Measurements from ENCODE around the gene UACA. TPM values are rescaled to one million over a fixed set of nuclear protein-coding genes. Genes with fewer than 3 reads are reported as not detected.

The UACA gene
- total and polyA plus RNA-seq, 4 donors: 59.6 to 185 (median 123) TPM

DNA sequence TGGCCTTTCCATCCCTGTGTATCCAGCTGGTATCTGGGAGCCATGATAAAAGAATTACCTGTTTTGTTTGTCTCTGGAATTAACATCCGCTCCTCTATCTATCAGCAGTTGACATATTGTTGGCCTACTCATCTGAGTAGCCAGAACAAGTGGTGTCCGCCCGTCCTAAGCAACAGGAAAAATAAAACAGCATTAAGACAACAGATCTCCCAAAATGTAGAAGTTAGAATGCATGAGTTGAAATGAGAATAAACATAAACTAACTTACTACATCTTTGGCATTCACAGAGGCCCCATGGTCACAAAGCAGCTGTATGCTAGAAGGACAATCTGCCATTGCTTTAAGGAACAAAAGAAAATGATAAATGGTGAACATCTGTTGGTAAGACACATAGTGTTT, 75.9 kb downstream of the UACA start:
- no peaks in the 10 kb centered on the region for H3K27me3 ChIP-seq (ENCODE audit: control insufficient read depth in 1 of 2, insufficient read depth in 2 of 2, low read length in 1 of 2)
- no peak overlapping the region for H3K27ac ChIP-seq (ENCODE audit: low read depth in 1 of 2, low read length in 2 of 2)
- H3K4me3 ChIP-seq (ENCODE audit: low read length in 2 of 2): no peak overlapping the region
- ATAC-seq (ENCODE audit: low FRiP score): no peak
- no peaks in the 10 kb centered on the region for H3K36me3 ChIP-seq (ENCODE audit: control insufficient read depth in 1 of 2, insufficient read depth in 2 of 2, low read length in 1 of 2)
- 90% methylated on average over 3 of the region's 3 CpGs for WGBS, 2 donors
- no peak for DNase-seq
- H3K4me1 ChIP-seq (ENCODE audit: control insufficient read depth in 1 of 2, insufficient read depth in 2 of 2, low read length in 2 of 2): no peaks in the 10 kb centered on the region
- no peaks in the 10 kb centered on the region for H3K9me3 ChIP-seq (ENCODE audit: control insufficient read depth, low read length)
- intact Hi-C loops (cut with DNase I): no loop called here

DNA sequence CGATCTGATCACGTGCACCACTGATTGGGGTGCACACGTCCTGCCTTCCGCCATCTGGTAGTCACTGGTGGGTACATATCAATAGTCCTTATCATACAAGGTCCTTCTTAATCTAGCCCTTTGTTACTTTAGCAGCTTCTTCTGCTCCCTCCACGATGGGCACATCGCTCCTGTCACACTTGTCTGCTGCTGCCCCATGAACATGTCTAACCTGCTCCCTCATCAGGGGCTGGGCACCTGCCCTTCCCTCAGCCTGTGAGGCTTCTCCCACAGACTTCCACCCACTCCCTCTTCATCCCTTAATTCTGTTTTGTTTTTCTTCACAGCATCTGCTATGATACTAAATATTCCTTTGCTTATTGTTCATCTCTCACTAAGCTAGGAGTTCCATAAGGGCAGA, 82.5 kb downstream of the UACA start:
- WGBS, 2 donors: 83 to 87% methylated on average over 6 of the region's 6 CpGs
- no peak overlapping the region for H3K27ac ChIP-seq (ENCODE audit: low read depth in 1 of 2, low read length in 2 of 2)
- no peaks in the 10 kb centered on the region for H3K4me1 ChIP-seq (ENCODE audit: control insufficient read depth in 1 of 2, insufficient read depth in 2 of 2, low read length in 2 of 2)
- intact Hi-C loops (cut with DNase I): loop anchor here (2.0 kb wide), 2 partner anchors 128 to 132 kb away; no protein-coding TSS in a partner anchor
- H3K27me3 ChIP-seq (ENCODE audit: control insufficient read depth in 1 of 2, insufficient read depth in 2 of 2, low read length in 1 of 2): no peaks in the 10 kb centered on the region
- H3K4me3 ChIP-seq (ENCODE audit: low read length in 2 of 2): no peak overlapping the region
- ATAC-seq (ENCODE audit: low FRiP score) (no peak), DNase-seq (no peak)
- no peaks in the 10 kb centered on the region for H3K9me3 ChIP-seq (ENCODE audit: control insufficient read depth, low read length)
- no peaks in the 10 kb centered on the region for H3K36me3 ChIP-seq (ENCODE audit: control insufficient read depth in 1 of 2, insufficient read depth in 2 of 2, low read length in 1 of 2)

DNA sequence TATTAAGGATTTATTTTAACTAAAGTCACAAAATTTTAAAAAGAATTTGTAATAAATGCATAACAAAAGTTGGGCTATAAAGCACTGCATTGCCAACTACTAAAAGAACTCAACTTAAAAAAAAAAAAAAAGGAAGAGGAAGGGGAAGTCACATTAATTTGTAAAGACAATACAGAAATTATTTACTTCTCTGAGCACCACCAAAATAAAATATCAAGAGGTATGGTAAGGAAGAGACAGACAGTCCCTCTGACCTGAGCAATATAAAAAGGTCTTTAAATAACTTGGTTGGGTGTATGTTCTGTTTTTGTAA, 83.5 kb downstream of the UACA start:
- intact Hi-C loops (cut with DNase I): loop anchor here (2.0 to 10.0 kb wide), 4 partner anchors 45 to 195 kb away; no protein-coding TSS in a partner anchor
- H3K9me3 ChIP-seq (ENCODE audit: control insufficient read depth, low read length): no peaks in the 10 kb centered on the region
- H3K27me3 ChIP-seq (ENCODE audit: control insufficient read depth in 1 of 2, insufficient read depth in 2 of 2, low read length in 1 of 2): no peaks in the 10 kb centered on the region
- no peaks in the 10 kb centered on the region for H3K4me1 ChIP-seq (ENCODE audit: control insufficient read depth in 1 of 2, insufficient read depth in 2 of 2, low read length in 2 of 2)
- H3K36me3 ChIP-seq (ENCODE audit: control insufficient read depth in 1 of 2, insufficient read depth in 2 of 2, low read length in 1 of 2): no peaks in the 10 kb centered on the region
- H3K27ac ChIP-seq (ENCODE audit: low read depth in 1 of 2, low read length in 2 of 2): no peak overlapping the region
- ATAC-seq (ENCODE audit: low FRiP score) (no peak), DNase-seq (no peak)
- H3K4me3 ChIP-seq (ENCODE audit: low read length in 2 of 2): no peak overlapping the region

DNA sequence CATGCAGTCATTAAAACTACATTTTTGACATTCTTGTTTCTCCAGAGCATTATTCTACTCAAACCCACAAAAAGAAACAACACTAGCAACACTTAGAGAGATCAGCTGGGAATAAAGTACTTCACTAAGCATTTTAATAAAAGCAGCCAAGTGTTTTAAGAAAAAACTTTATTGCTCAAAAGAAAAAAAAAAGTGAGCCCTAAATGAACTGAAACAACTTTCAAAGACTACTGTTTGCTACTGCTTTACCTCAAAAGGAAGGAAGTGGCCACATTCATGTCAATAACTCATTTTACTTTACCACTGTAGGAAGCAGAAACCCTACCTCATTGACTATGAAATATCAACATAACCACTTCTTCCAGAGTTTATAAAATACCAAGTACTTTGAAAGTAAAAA, 91.3 kb downstream of the UACA start:
- no peak overlapping the region for H3K27ac ChIP-seq (ENCODE audit: low read depth in 1 of 2, low read length in 2 of 2)
- H3K4me1 ChIP-seq (ENCODE audit: control insufficient read depth in 1 of 2, insufficient read depth in 2 of 2, low read length in 2 of 2): peaks cover 0 to 2% of the 10 kb centered on the region in 2 donors
- peaks cover 3% of the 10 kb centered on the region in 2 donors for H3K36me3 ChIP-seq (ENCODE audit: control insufficient read depth in 1 of 2, insufficient read depth in 2 of 2, low read length in 1 of 2)
- H3K9me3 ChIP-seq (ENCODE audit: control insufficient read depth, low read length): no peaks in the 10 kb centered on the region
- no peak for DNase-seq
- H3K4me3 ChIP-seq (ENCODE audit: low read length in 2 of 2): no peak overlapping the region
- ATAC-seq (ENCODE audit: low FRiP score): no peak
- no peaks in the 10 kb centered on the region for H3K27me3 ChIP-seq (ENCODE audit: control insufficient read depth in 1 of 2, insufficient read depth in 2 of 2, low read length in 1 of 2)
- intact Hi-C loops (cut with DNase I): loop anchor here (10.0 kb wide), 2 partner anchors 53 to 203 kb away; no protein-coding TSS in a partner anchor

DNA sequence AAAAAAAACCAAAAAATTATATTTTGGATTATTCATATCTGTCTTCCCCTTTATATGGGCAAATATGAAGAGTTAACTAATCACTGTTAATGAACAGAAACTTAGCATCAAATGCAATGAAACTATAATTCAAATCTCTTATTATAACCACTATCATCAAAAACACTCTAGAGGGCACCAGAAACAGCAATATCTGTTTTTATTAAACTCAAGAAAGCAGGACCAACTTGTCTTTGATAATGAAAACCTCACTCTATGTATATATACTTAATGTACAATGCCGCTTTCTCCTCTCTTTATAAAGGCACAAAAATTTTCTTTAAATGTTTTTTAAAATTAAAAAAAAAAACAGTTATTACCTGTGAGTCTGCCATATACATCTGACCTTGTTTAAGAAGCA, 92.7 kb downstream of the UACA start:
- Histone ChIP-seq H3K4me3 (ENCODE audit: low read length in 2 of 2) (no peak overlapping the region), H3K27ac (ENCODE audit: low read depth in 1 of 2, low read length in 2 of 2) (no peak overlapping the region), H3K4me1 (ENCODE audit: control insufficient read depth in 1 of 2, insufficient read depth in 2 of 2, low read length in 2 of 2) (peaks cover 0 to 6% of the 10 kb centered on the region in 2 donors), H3K27me3 (ENCODE audit: control insufficient read depth in 1 of 2, insufficient read depth in 2 of 2, low read length in 1 of 2) (no peaks in the 10 kb centered on the region), H3K36me3 (ENCODE audit: control insufficient read depth in 1 of 2, insufficient read depth in 2 of 2, low read length in 1 of 2) (peaks cover 3% of the 10 kb centered on the region in 2 donors), H3K9me3 (ENCODE audit: control insufficient read depth, low read length) (no peaks in the 10 kb centered on the region)
- no peak for ATAC-seq (ENCODE audit: low FRiP score)
- WGBS, 2 donors: 98 to 100% methylated on average over 1 of the region's 1 CpG
- DNase-seq: no peak
- intact Hi-C loops (cut with DNase I): loop anchor here (10.0 kb wide), 2 partner anchors 54 to 204 kb away; no protein-coding TSS in a partner anchor

DNA sequence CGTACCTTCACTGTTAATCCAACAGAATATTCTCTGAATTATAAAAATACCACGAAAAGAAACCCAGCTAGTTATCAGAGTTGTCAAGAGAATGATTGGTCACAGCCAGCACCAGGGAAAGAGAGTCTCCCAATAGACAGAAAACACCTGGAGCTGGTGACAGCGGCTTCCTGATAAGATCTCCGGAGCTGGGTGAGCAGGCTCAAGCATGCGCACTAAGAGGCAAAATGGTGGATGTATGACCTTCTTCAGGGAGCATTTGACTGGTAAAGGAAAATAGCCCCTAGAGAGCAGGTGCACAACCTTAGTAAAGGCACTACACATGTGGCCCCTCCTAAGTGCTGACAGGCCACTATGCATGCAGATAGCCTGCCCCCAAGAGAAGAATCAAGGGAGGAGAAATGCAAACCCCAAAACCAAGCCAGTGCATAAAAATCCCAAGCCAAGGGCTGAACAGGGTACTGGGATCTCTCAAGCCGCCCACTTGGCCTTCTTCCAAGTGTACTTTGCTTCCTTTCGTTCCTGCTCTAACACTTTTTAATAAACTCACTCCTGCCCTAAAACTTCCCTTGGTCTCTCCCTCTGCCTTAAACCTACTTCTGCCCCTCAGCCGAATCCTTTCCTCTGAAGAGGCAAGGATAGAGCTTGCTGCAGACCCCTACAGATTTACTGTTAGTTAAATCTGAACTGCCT, 93.2 kb downstream of the UACA start:
- Histone ChIP-seq H3K4me1 (ENCODE audit: control insufficient read depth in 1 of 2, insufficient read depth in 2 of 2, low read length in 2 of 2) (peaks cover 0 to 6% of the 10 kb centered on the region in 2 donors), H3K4me3 (ENCODE audit: low read length in 2 of 2) (no peak overlapping the region), H3K27ac (ENCODE audit: low read depth in 1 of 2, low read length in 2 of 2) (no peak overlapping the region), H3K36me3 (ENCODE audit: control insufficient read depth in 1 of 2, insufficient read depth in 2 of 2, low read length in 1 of 2) (peaks cover 3% of the 10 kb centered on the region in 2 donors), H3K9me3 (ENCODE audit: control insufficient read depth, low read length) (no peaks in the 10 kb centered on the region), H3K27me3 (ENCODE audit: control insufficient read depth in 1 of 2, insufficient read depth in 2 of 2, low read length in 1 of 2) (no peaks in the 10 kb centered on the region)
- DNase-seq: no peak
- 52 to 53% methylated on average over 8 of the region's 8 CpGs for WGBS, 2 donors
- intact Hi-C loops (cut with DNase I): loop anchor here (10.0 kb wide), 2 partner anchors 55 to 205 kb away; no protein-coding TSS in a partner anchor
- ATAC-seq (ENCODE audit: low FRiP score): no peak

DNA sequence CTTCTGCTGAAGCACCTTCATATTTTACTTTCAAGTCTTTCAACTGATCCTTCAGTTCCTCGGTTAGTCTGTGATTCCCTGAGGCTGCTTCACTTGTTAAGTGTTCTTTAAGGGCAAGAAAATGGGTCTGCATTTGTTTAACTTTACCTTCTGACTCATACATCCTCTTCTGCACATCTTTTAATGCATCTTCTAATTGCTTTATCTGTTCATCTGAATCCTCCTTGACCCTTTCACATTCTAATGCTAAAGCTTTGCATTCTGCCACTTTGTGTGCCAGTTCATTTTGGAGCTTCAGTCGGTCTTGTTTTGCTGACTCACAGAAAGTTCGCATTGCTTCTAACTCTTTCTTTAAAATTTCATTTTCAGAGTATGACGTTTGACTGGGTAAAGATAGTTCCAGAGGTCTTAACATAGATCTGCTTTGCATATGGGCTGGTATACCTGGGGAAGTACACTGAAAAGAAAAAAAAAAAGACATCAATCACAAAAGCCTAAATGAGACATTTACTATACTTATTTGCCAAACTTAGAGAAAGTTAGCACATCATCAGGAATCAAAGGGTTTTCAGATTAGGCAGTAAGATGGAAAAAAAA, 94.3 kb downstream of the UACA start:
- no peak overlapping the region for H3K27ac ChIP-seq (ENCODE audit: low read depth in 1 of 2, low read length in 2 of 2)
- WGBS, 2 donors: 65 to 73% methylated on average over 4 of the region's 4 CpGs
- intact Hi-C loops (cut with DNase I): no loop called here
- peaks cover 0 to 6% of the 10 kb centered on the region in 2 donors for H3K4me1 ChIP-seq (ENCODE audit: control insufficient read depth in 1 of 2, insufficient read depth in 2 of 2, low read length in 2 of 2)
- H3K36me3 ChIP-seq (ENCODE audit: control insufficient read depth in 1 of 2, insufficient read depth in 2 of 2, low read length in 1 of 2): peaks cover 3 to 6% of the 10 kb centered on the region in 2 donors
- DNase-seq (no peak), ATAC-seq (ENCODE audit: low FRiP score) (no peak)
- no peak overlapping the region for H3K4me3 ChIP-seq (ENCODE audit: low read length in 2 of 2)
- H3K9me3 ChIP-seq (ENCODE audit: control insufficient read depth, low read length): no peaks in the 10 kb centered on the region
- H3K27me3 ChIP-seq (ENCODE audit: control insufficient read depth in 1 of 2, insufficient read depth in 2 of 2, low read length in 1 of 2): no peaks in the 10 kb centered on the region

DNA sequence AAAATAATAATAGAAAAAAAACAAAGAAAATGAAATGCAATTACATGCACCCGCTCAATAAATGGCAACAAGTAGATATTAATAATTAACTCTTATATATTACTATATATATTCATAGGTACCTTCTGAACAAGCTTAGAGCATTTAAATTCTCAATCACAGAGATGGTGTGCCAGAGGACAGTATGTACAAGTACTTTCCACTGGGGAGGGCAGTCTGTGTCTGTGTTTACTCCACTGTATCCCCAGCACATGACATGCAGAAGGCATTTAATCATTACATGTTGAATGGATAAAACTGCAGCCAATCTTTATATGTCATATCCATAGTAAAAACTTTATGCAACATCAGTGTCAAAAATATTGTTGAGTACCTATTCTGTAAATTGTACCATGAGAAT, 97.8 kb downstream of the UACA start:
- intact Hi-C loops (cut with DNase I): no loop called here
- peaks cover 3 to 6% of the 10 kb centered on the region in 2 donors for H3K36me3 ChIP-seq (ENCODE audit: control insufficient read depth in 1 of 2, insufficient read depth in 2 of 2, low read length in 1 of 2)
- H3K27me3 ChIP-seq (ENCODE audit: control insufficient read depth in 1 of 2, insufficient read depth in 2 of 2, low read length in 1 of 2): no peaks in the 10 kb centered on the region
- 96 to 100% methylated on average over 1 of the region's 1 CpG for WGBS, 2 donors
- DNase-seq (no peak), ATAC-seq (ENCODE audit: low FRiP score) (no peak)
- H3K27ac ChIP-seq (ENCODE audit: low read depth in 1 of 2, low read length in 2 of 2): no peak overlapping the region
- no peaks in the 10 kb centered on the region for H3K9me3 ChIP-seq (ENCODE audit: control insufficient read depth, low read length)
- peaks cover 0 to 6% of the 10 kb centered on the region in 2 donors for H3K4me1 ChIP-seq (ENCODE audit: control insufficient read depth in 1 of 2, insufficient read depth in 2 of 2, low read length in 2 of 2)
- H3K4me3 ChIP-seq (ENCODE audit: low read length in 2 of 2): no peak overlapping the region

DNA sequence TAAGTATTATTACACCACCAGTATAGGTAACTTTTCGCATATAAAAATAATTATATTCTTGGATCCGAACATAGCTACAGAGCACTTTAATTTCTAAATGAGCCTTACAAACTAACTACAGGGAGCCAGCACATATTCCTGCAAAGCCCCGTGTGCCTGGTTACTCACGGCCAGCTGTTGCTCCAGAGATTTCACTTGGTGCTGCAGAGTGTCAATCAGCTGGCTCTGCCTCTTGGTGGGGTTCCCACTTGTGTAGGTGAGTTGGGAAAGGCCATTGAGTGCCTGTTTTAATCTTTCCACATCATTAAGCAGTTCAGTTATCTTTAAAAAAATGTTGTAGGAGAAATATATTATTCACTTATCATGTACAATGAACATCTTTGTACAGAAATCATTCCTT, 98.9 kb downstream of the UACA start:
- ATAC-seq (ENCODE audit: low FRiP score): no peak
- H3K36me3 ChIP-seq (ENCODE audit: control insufficient read depth in 1 of 2, insufficient read depth in 2 of 2, low read length in 1 of 2): peaks cover 2 to 3% of the 10 kb centered on the region in 2 donors

More for the DNA sequence above, 98.9 kb downstream of the UACA start:
- H3K4me1 ChIP-seq (ENCODE audit: control insufficient read depth in 1 of 2, insufficient read depth in 2 of 2, low read length in 2 of 2): peaks cover 0 to 6% of the 10 kb centered on the region in 2 donors
- H3K27me3 ChIP-seq (ENCODE audit: control insufficient read depth in 1 of 2, insufficient read depth in 2 of 2, low read length in 1 of 2): no peaks in the 10 kb centered on the region
- WGBS, 2 donors: 70 to 79% methylated on average over 4 of the region's 4 CpGs
- no peak overlapping the region for H3K27ac ChIP-seq (ENCODE audit: low read depth in 1 of 2, low read length in 2 of 2)
- intact Hi-C loops (cut with DNase I): no loop called here
- no peak for DNase-seq
- H3K9me3 ChIP-seq (ENCODE audit: control insufficient read depth, low read length): no peaks in the 10 kb centered on the region
- H3K4me3 ChIP-seq (ENCODE audit: low read length in 2 of 2): no peak overlapping the region
